ENCODE measurements around the gene RPAP3. TPM values are rescaled to one million over a fixed set of nuclear protein-coding genes. Genes with fewer than 3 reads are reported as not detected.

RPAP3 gene
- total RNA-seq, 4 donors from 2014 or later: 17.9 to 24.9 (median 21.4) TPM

GRCh38 chr12:47722941-47723631, 17.3 kb upstream of the RPAP3 start:
- Histone ChIP-seq H3K4me1 (peaks cover 14 to 34% of the 10 kb centered on the region in 2 donors), H3K4me3 (replicated peaks in 1 of 3) (no peak overlapping the region), H3K36me3 (no peaks in the 10 kb centered on the region), H3K27me3 (no peaks in the 10 kb centered on the region), H3K9me3 (no peaks in the 10 kb centered on the region), H3K27ac (peak overlapping the region; percentile 60 to 84 (median 79))
- intact Hi-C loops (cut with DNase I): no loop called here
- peak in 1 of 2 donors; percentile 36 for TF ChIP-seq POLR2A (IDR thresholded peaks at IDR 0.05)
- no peak for TF ChIP-seq CTCF (IDR thresholded peaks at IDR 0.05)
- WGBS, 2 donors: 43 to 61% methylated on average over 5 of the region's 5 CpGs
- DNase-seq: peak; percentile 80 to 81

- intact Hi-C loops (cut with DNase I): no loop called here
- WGBS, 2 donors: 48 to 51% methylated on average over 7 of the region's 7 CpGs
- TF ChIP-seq POLR2A (IDR thresholded peaks at IDR 0.05) (no peak), CTCF (IDR thresholded peaks at IDR 0.05) (no peak)
Measured at GRCh38 chr12:47722136-47722834, 16.5 kb upstream of the RPAP3 start.

GRCh38 chr12:47721431-47721973, 15.7 kb upstream of the RPAP3 start:
- Histone ChIP-seq H3K36me3 (no peaks in the 10 kb centered on the region), H3K4me3 (replicated peaks in 1 of 3) (no peak overlapping the region), H3K27ac (peak overlapping the region; percentile 60 to 84 (median 79)), H3K27me3 (no peaks in the 10 kb centered on the region), H3K9me3 (no peaks in the 10 kb centered on the region), H3K4me1 (peaks cover 26 to 50% of the 10 kb centered on the region in 2 donors)
- intact Hi-C loops (cut with DNase I): no loop called here
- no peak for TF ChIP-seq POLR2A (IDR thresholded peaks at IDR 0.05)
- no peak for TF ChIP-seq CTCF (IDR thresholded peaks at IDR 0.05)
- 90 to 95% methylated on average over 9 of the region's 9 CpGs for WGBS, 2 donors
- DNase-seq: no peak

More at GRCh38 chr12:47722136-47722834, 16.5 kb upstream of the RPAP3 start:
- H3K9me3 ChIP-seq: no peaks in the 10 kb centered on the region
- no peak overlapping the region for H3K4me3 ChIP-seq (replicated peaks in 1 of 3)
- peaks cover 20 to 42% of the 10 kb centered on the region in 2 donors for H3K4me1 ChIP-seq
- peak overlapping the region; percentile 60 to 84 (median 79) for H3K27ac ChIP-seq
- H3K36me3 ChIP-seq: no peaks in the 10 kb centered on the region
- peak; percentile 55 to 64 for DNase-seq
- H3K27me3 ChIP-seq: no peaks in the 10 kb centered on the region

GRCh38 chr12:47718531-47718930, 12.7 kb upstream of the RPAP3 start:
- no peaks in the 10 kb centered on the region for H3K9me3 ChIP-seq
- H3K4me1 ChIP-seq: peaks cover 31 to 65% of the 10 kb centered on the region in 2 donors
- DNase-seq: no peak
- intact Hi-C loops (cut with DNase I): loop anchor here (2.0 to 10.0 kb wide), 2 partner anchors 60 to 436 kb away; partner anchors contain the start of gene ASB8
- no peak overlapping the region for H3K4me3 ChIP-seq (replicated peaks in 1 of 3)
- no peaks in the 10 kb centered on the region for H3K36me3 ChIP-seq
- no peaks in the 10 kb centered on the region for H3K27me3 ChIP-seq
- TF ChIP-seq CTCF (IDR thresholded peaks at IDR 0.05) (no peak), POLR2A (IDR thresholded peaks at IDR 0.05) (no peak)
- 46 to 79% methylated on average over 1 of the region's 1 CpG for WGBS, 2 donors
- H3K27ac ChIP-seq: peak overlapping the region; percentile 88 to 95 (median 91)
